SH-SY5Y (cell line): Measurements from ENCODE around the gene KLC3.

Source experiments
- GATA2 ChIP-seq: IDR thresholded peaks from 2 replicates; pipeline ENCODE4 v1.6.1; 2011; ENCODE audit warnings: mild to moderate bottlenecking, low read depth, low read length
- GATA3 ChIP-seq: IDR thresholded peaks from 2 replicates; pipeline ENCODE4 v1.6.1; 2011; ENCODE audit warnings: low read depth, mild to moderate bottlenecking, low read length, moderate library complexity

GRCh38 chr19:45346449-45346848 is 5.9 kb downstream of the KLC3 start:
- TF ChIP-seq GATA2 (no peak), GATA3 (no peak)
